BE2C (cell line): ENCODE measurements around the gene SELL.
"Not testable (repeated sequence)": the region's sequence is repeated elsewhere in the genome, so short reads cannot be mapped to it uniquely, and the experiment has no call there.

Experiments used
- DNase-seq: peaks from one replicate; pipeline ENCODE4 v3.0.0-alpha.2; 2020
- H3K27me3 ChIP-seq: fragments of 250-450 bp; sonication (Bioruptor Pico); 2 replicates; pipeline ENCODE4 v1.5.1; 2020; ENCODE audit warnings: mild to moderate bottlenecking
- H3K36me3 ChIP-seq: fragments of 250-450 bp; sonication (Bioruptor Pico); 2 replicates; pipeline ENCODE4 v1.5.1; 2020; ENCODE audit warnings: mild to moderate bottlenecking
- H3K4me1 ChIP-seq: fragments of 250-450 bp; sonication (Bioruptor Pico); 2 replicates; pipeline ENCODE4 v1.5.1; 2020
- H3K4me3 ChIP-seq: 2 replicates; pipeline ENCODE4 v1.5.1; 2011; ENCODE audit warnings: low read depth, low read length
- H3K9me3 ChIP-seq: fragments of 250-450 bp; sonication (Bioruptor Pico); 2 replicates; pipeline ENCODE4 v1.5.1; 2020
- CTCF ChIP-seq: IDR thresholded peaks from 2 replicates; pipeline ENCODE4 v1.5.1; 2012; ENCODE audit warnings: mild to moderate bottlenecking, low read depth, low read length

SELL gene

GRCh38 chr1:169722779-169723178 is 11.4 kb upstream of the SELL start:
- H3K36me3 ChIP-seq, result no peaks in the 10 kb centered on the region
- no peak for TF ChIP-seq CTCF
- DNase-seq, result no peak
- no peaks in the 10 kb centered on the region for H3K9me3 ChIP-seq
- H3K4me3 ChIP-seq, result no peak overlapping the region
- H3K27me3 ChIP-seq, result peaks cover 19% of the 10 kb centered on the region
- no peaks in the 10 kb centered on the region for H3K4me1 ChIP-seq

- not testable (repeated sequence) for H3K36me3 ChIP-seq, H3K27me3 ChIP-seq, DNase-seq, H3K4me3 ChIP-seq, H3K4me1 ChIP-seq, H3K9me3 ChIP-seq
Measured at GRCh38 chr1:169715100-169715499, 3.7 kb upstream of the SELL start.

GRCh38 chr1:169713090-169713489 is 1.7 kb upstream of the SELL start:
- not testable (repeated sequence) for H3K4me1 ChIP-seq, H3K27me3 ChIP-seq, DNase-seq

GRCh38 chr1:169712309-169712631 is 850 bp upstream of the SELL start:
- H3K4me3 ChIP-seq, result no peak overlapping the region
- TF ChIP-seq CTCF, result no peak
- H3K4me1 ChIP-seq, result no peaks in the 10 kb centered on the region
- no peak for DNase-seq
- H3K36me3 ChIP-seq, result no peaks in the 10 kb centered on the region
- H3K27me3 ChIP-seq, result peaks cover 11% of the 10 kb centered on the region
- no peaks in the 10 kb centered on the region for H3K9me3 ChIP-seq

More at GRCh38 chr1:169713090-169713489, 1.7 kb upstream of the SELL start:
- H3K36me3 ChIP-seq, H3K9me3 ChIP-seq, H3K4me3 ChIP-seq: not testable (repeated sequence)

GRCh38 chr1:169708647-169709046 is 2.8 kb downstream of the SELL start:
- no peak for DNase-seq
- no peak overlapping the region for H3K4me3 ChIP-seq
- TF ChIP-seq CTCF, result no peak
- peaks cover 27% of the 10 kb centered on the region for H3K27me3 ChIP-seq
- no peaks in the 10 kb centered on the region for H3K36me3 ChIP-seq
- no peaks in the 10 kb centered on the region for H3K4me1 ChIP-seq
- H3K9me3 ChIP-seq, result no peaks in the 10 kb centered on the region

GRCh38 chr1:169707912-169708604 is 3.4 kb downstream of the SELL start:
- TF ChIP-seq CTCF, result no peak
- Histone ChIP-seq H3K9me3 (no peaks in the 10 kb centered on the region), H3K27me3 (peaks cover 27% of the 10 kb centered on the region), H3K36me3 (no peaks in the 10 kb centered on the region), H3K4me1 (no peaks in the 10 kb centered on the region), H3K4me3 (no peak overlapping the region)
- DNase-seq, result no peak

GRCh38 chr1:169704797-169705196 is 6.6 kb downstream of the SELL start:
- no peak for TF ChIP-seq CTCF
- no peak for DNase-seq
- Histone ChIP-seq H3K4me3 (no peak overlapping the region), H3K27me3 (peaks cover 27% of the 10 kb centered on the region), H3K36me3 (no peaks in the 10 kb centered on the region), H3K9me3 (no peaks in the 10 kb centered on the region), H3K4me1 (no peaks in the 10 kb centered on the region)
